ENCODE data around the gene PKNOX2. TPM values are rescaled to one million over a fixed set of nuclear protein-coding genes. Genes with fewer than 3 reads are reported as not detected.

The PKNOX2 gene
- total and polyA plus RNA-seq, 9 of the 15 experiments (the other 6 are each of a cell fraction or from before 2014, with no cell fraction given) = not detected

- TF ChIP-seq E2F6 (IDR thresholded peaks at IDR 0.05; ENCODE audit: borderline replicate concordance in 1 of 2, extremely low read depth in 1 of 2, insufficient read depth in 1 of 2, insufficient read length in 1 of 2, low read depth in 1 of 2, low read length in 1 of 2, poor library complexity in 1 of 2, severe bottlenecking in 1 of 2) (peak in 1 of 2 experiments; percentile 10), PKNOX1 (IDR thresholded peaks at IDR 0.05) (no peak), MGA (IDR thresholded peaks at IDR 0.05) (peak; percentile 29; the same call in 1 of the 2 replicates)
Measured at GRCh38 chr11:125426818-125427528, 262.4 kb downstream of the PKNOX2 start (continued).
